A673 (cell line): ENCODE measurements around the gene ST3GAL2.
"Not testable (repeated sequence)": the region's sequence is repeated elsewhere in the genome, so short reads cannot be mapped to it uniquely, and the experiment has no call there.

Source experiments
- CTCF ChIP-seq: fragments of 300-800, 200-600 bp; sonication (generic); conservative IDR thresholded peaks from 2 replicates; pipeline ENCODE4 v1.5.1; 2017; ENCODE audit warnings: low read depth, mild to moderate bottlenecking, antibody characterized with exemption, low read length, moderate library complexity, mixed read lengths
- EZH2 ChIP-seq: fragments of 200-600 bp; sonication (generic); IDR thresholded peaks from 2 replicates; pipeline ENCODE4 v1.6.1; 2017; ENCODE audit warnings: borderline replicate concordance, low read depth, mild to moderate bottlenecking, mixed read lengths, antibody characterized with exemption, low read length; ENCODE audit not compliant: poor library complexity, severe bottlenecking

- not testable (repeated sequence) for TF ChIP-seq EZH2, CTCF
These were observed 32.8 kb downstream of the ST3GAL2 start for GRCh38 chr16:70406104-70406503.
